Stimulated activated naive CD4-positive, alpha-beta T cell (primary cell): ENCODE data around the gene MYLK3.
"Not testable (repeated sequence)": the region's sequence is repeated elsewhere in the genome, so short reads cannot be mapped to it uniquely, and the experiment has no call there.

Experiments
- DNase-seq, 6 experiments: peaks; one replicate each; lab custom pipeline; 2025; lab: John Stamatoyannopoulos, UW

Gene MYLK3

GRCh38 chr16:46747777-46748651 lies at the start of gene MYLK3:
MYLK3 (minus strand) TSS chr16:46748344; CDS start chr16:46748193, 151 bp downstream.
- no peak for DNase-seq

- no peak for DNase-seq
Observed at GRCh38 chr16:46797501-46797900, 49.4 kb upstream of the MYLK3 start.

- no peak for DNase-seq
Observed at GRCh38 chr16:46796764-46797269, 48.7 kb upstream of the MYLK3 start.

- DNase-seq = no peak
Observed at GRCh38 chr16:46793841-46794240, 45.7 kb upstream of the MYLK3 start.

GRCh38 chr16:46790599-46791270 lies 42.6 kb upstream of the MYLK3 start:
- DNase-seq = no peak

GRCh38 chr16:46789499-46790414 lies 41.6 kb upstream of the MYLK3 start:
- peak; percentile 64 to 83 (median 78) for DNase-seq

GRCh38 chr16:46788891-46789474 lies 40.8 kb upstream of the MYLK3 start:
- no peak for DNase-seq

- no peak for DNase-seq
Observed at GRCh38 chr16:46787909-46788308, 39.8 kb upstream of the MYLK3 start.

- no peak for DNase-seq
Observed at GRCh38 chr16:46785076-46785845, 37.1 kb upstream of the MYLK3 start.

GRCh38 chr16:46784569-46784968 lies 36.4 kb upstream of the MYLK3 start:
- DNase-seq = not testable (repeated sequence)

- DNase-seq = no peak
Observed at GRCh38 chr16:46783800-46784199, 35.7 kb upstream of the MYLK3 start.

GRCh38 chr16:46782320-46782719 lies 34.2 kb upstream of the MYLK3 start:
- DNase-seq = no peak

- no peak for DNase-seq
Observed at GRCh38 chr16:46777804-46778203, 29.7 kb upstream of the MYLK3 start.

- no peak for DNase-seq
Observed at GRCh38 chr16:46775214-46775613, 27.1 kb upstream of the MYLK3 start.

- no peak for DNase-seq
Observed at GRCh38 chr16:46774743-46775177, 26.6 kb upstream of the MYLK3 start.

- DNase-seq = no peak
Observed at GRCh38 chr16:46772463-46772862, 24.3 kb upstream of the MYLK3 start.

- no peak for DNase-seq
Observed at GRCh38 chr16:46768809-46769208, 20.7 kb upstream of the MYLK3 start.

GRCh38 chr16:46765050-46765449 lies 16.9 kb upstream of the MYLK3 start:
- DNase-seq = no peak

- DNase-seq = no peak
Observed at GRCh38 chr16:46763147-46763546, 15.0 kb upstream of the MYLK3 start.

- DNase-seq = no peak
Observed at GRCh38 chr16:46762583-46762982, 14.4 kb upstream of the MYLK3 start.

- DNase-seq = no peak
Observed at GRCh38 chr16:46759309-46759708, 11.2 kb upstream of the MYLK3 start.
